Endothelial cell of umbilical vein (primary cell): ENCODE measurements around the gene SUFU. TPM values are rescaled to one million over a fixed set of nuclear protein-coding genes. Genes with fewer than 3 reads are reported as not detected.

Source experiments
- BruUV-seq: library from RNA; stranded (reverse); fragments of 400-500 nt; replicated peaks from 2 replicates; lab custom pipeline; 2021; lab: Mats Ljungman, UMichigan
- CTCF ChIA-PET: fragments of 300-600, 350-600 bp; sonication (Branson Sonifier 250); formaldehyde crosslinking; loops from one replicate; lab custom pipeline; 2021; ENCODE audit warnings: antibody characterized with exemption, inconsistent platforms; lab: Charles Lee
- POLR2A ChIA-PET: fragments of 300-600, 350-600 bp; sonication (Branson Sonifier 250); formaldehyde crosslinking; loops from one replicate; lab custom pipeline; 2021; ENCODE audit warnings: antibody characterized with exemption, inconsistent platforms; lab: Charles Lee
- DNase-seq: peaks from one replicate; pipeline ENCODE4 v3.0.0-alpha.2; 2011; ENCODE audit warnings: low read depth, low spot score
- FAIRE-seq: peaks from 2 replicates; lab custom pipeline; 2011; peaks lifted over from hg19 to GRCh38; lab: Jason Lieb, UNC
- H2AFZ ChIP-seq: 2 replicates; pipeline ENCODE4 v1.6.0; 2012; ENCODE audit warnings: low read depth, low read length, control low read depth, inconsistent platforms
- H3K27ac ChIP-seq: 2 replicates; pipeline ENCODE4 v1.5.1; 2011; ENCODE audit warnings: low read depth, mild to moderate bottlenecking, control low read depth, low read length, moderate library complexity; ENCODE audit not compliant: insufficient read depth
- H3K27me3 ChIP-seq, 2 experiments: 2 replicates each; pipeline versions ENCODE4 v1.6.0 to v1.6.1; 2011; ENCODE audit warnings: low read length in 2 of 2, mixed read lengths in 1 of 2; ENCODE audit not compliant: control insufficient read depth in 2 of 2, insufficient read depth in 2 of 2
- H3K36me3 ChIP-seq, 2 experiments: 2 replicates in 1 of 2; 3 replicates in 1 of 2; pipeline ENCODE4 v1.5.1; 2011; ENCODE audit warnings: low read length in 2 of 2, mild to moderate bottlenecking in 1 of 2, moderate library complexity in 1 of 2; ENCODE audit not compliant: control insufficient read depth in 2 of 2, insufficient read depth in 2 of 2; ENCODE audit errors: extremely low read depth in 1 of 2
- H3K4me1 ChIP-seq: 3 replicates; pipeline ENCODE4 v1.5.1; 2011; ENCODE audit warnings: mild to moderate bottlenecking, low read length; ENCODE audit not compliant: control insufficient read depth, insufficient read depth; ENCODE audit errors: extremely low read depth
- H3K4me2 ChIP-seq: 2 replicates; pipeline ENCODE4 v1.6.1; 2011; ENCODE audit warnings: low read length, control low read depth, mixed read lengths; ENCODE audit not compliant: insufficient read depth
- H3K4me3 ChIP-seq, 3 experiments: fragments of 200-600 bp in 1 of 3; sonication (generic), shearing (Covaris generic) in 1 of 3; replicated peaks in 1 of 3; 2 replicates each; pipeline ENCODE4 v1.5.1; 2011 to 2016; ENCODE audit warnings: control low read depth in 3 of 3, low read length in 3 of 3, mild to moderate bottlenecking in 2 of 3, inconsistent platforms in 1 of 3, low read depth in 1 of 3, moderate library complexity in 1 of 3; ENCODE audit not compliant: insufficient read depth in 1 of 3
- H3K79me2 ChIP-seq: 2 replicates; pipeline ENCODE4 v1.6.0; 2012; ENCODE audit warnings: low read length, inconsistent platforms; ENCODE audit not compliant: control insufficient read depth, insufficient read depth
- H3K9ac ChIP-seq: replicated peaks from 2 replicates; pipeline ENCODE3; 2011; ENCODE audit warnings: low read length, control low read depth; ENCODE audit not compliant: insufficient read depth; ENCODE audit errors: extremely low read depth
- H3K9me1 ChIP-seq: replicated peaks from 3 replicates; pipeline ENCODE4 v1.6.0; 2011; ENCODE audit warnings: mild to moderate bottlenecking, low read length; ENCODE audit not compliant: control insufficient read depth, insufficient read depth; ENCODE audit errors: extremely low read depth
- H3K9me3 ChIP-seq: replicated peaks from 2 replicates; pipeline ENCODE4 v1.5.1; 2012; ENCODE audit warnings: low read length, inconsistent platforms; ENCODE audit not compliant: control insufficient read depth, insufficient read depth
- H4K20me1 ChIP-seq: replicated peaks from 2 replicates; pipeline ENCODE3; 2011; ENCODE audit warnings: mild to moderate bottlenecking, low read length; ENCODE audit not compliant: control insufficient read depth, insufficient read depth; ENCODE audit errors: extremely low read depth
- CTCF ChIP-seq, 2 donors: IDR thresholded peaks; 1 replicate in 1 of 2; 2 replicates in 1 of 2; pipeline ENCODE4 v1.5.1; 2011; ENCODE audit warnings: low read length in 2 of 2, mild to moderate bottlenecking in 2 of 2, moderate library complexity in 2 of 2, control low read depth in 1 of 2, inconsistent platforms in 1 of 2, low read depth in 1 of 2; ENCODE audit not compliant: insufficient read depth in 1 of 2; ENCODE audit errors: extremely low read depth in 1 of 2
- EZH2 ChIP-seq: IDR thresholded peaks from 2 replicates; pipeline ENCODE4 v1.6.1; 2012; ENCODE audit warnings: borderline replicate concordance, low read depth, mild to moderate bottlenecking, moderate library complexity, low read length, inconsistent platforms; ENCODE audit not compliant: severe bottlenecking
- FOS ChIP-seq: IDR thresholded peaks from 2 replicates; pipeline ENCODE4 v1.6.1; 2011; ENCODE audit warnings: mild to moderate bottlenecking, low read length, moderate library complexity, borderline replicate concordance; ENCODE audit not compliant: insufficient read depth
- GATA2 ChIP-seq: IDR thresholded peaks from 2 replicates; pipeline ENCODE4 v1.7.0; 2011; ENCODE audit warnings: low read depth, mild to moderate bottlenecking, moderate library complexity, mixed read lengths, low read length; ENCODE audit not compliant: insufficient read length, insufficient read depth
- JUN ChIP-seq: IDR thresholded peaks from 2 replicates; pipeline ENCODE4 v1.6.1; 2011; ENCODE audit warnings: borderline replicate concordance, low read depth; ENCODE audit not compliant: insufficient read length, insufficient read depth
- POLR2A ChIP-seq: IDR thresholded peaks from 2 replicates; pipeline ENCODE4 v1.6.1; 2012; ENCODE audit warnings: low read depth, mild to moderate bottlenecking, control low read depth, low read length
- POLR2AphosphoS5 ChIP-seq: IDR thresholded peaks from 2 replicates; pipeline ENCODE4 v1.6.1; 2012; ENCODE audit warnings: low read depth, mild to moderate bottlenecking, control low read depth, low read length, moderate library complexity; ENCODE audit not compliant: insufficient read depth
- dilution Hi-C: fragments of 300-500 bp; cut with MboI; formaldehyde crosslinking; loops from one replicate; pipeline ENCODE4 v1.15.0; 2019; ENCODE audit warnings: low sequenced_read_pairs; ENCODE audit not compliant: extremely low pct_ligation_motif_present
- intact Hi-C: fragments of 100-400 bp; cut with micrococcal nuclease; formaldehyde crosslinking; loops from one replicate; pipeline ENCODE4 v1.10.0; 2022
- polyA plus RNA-seq, 4 experiments: library from polyadenylated mRNA; depleted of rRNA in 3 of 4; stranded (reverse) in 3 of 4; unstranded in 1 of 4; fragments of >200 nt; gene quantifications; 2 replicates each; pipeline versions ENCODE4 v1.2.1 to v1.2.3, GENCODE V29; 2011 to 2012; ENCODE audit warnings: missing spikeins in 1 of 4
- total RNA-seq: library from RNA; stranded (reverse); gene quantifications from 2 replicates; pipeline ENCODE4 v1.2.3, GENCODE V29; 2021

Gene SUFU
- total and polyA plus RNA-seq, 2 donors (not counting 3 experiments of a cell fraction or from before 2014, with no cell fraction given): 10.1 to 16.3 TPM

- Histone ChIP-seq H3K36me3 (peaks cover 7 to 12% of the 10 kb centered on the region in 2 experiments), H3K79me2 (peaks cover 3% of the 10 kb centered on the region), H3K4me3 (no peak overlapping the region), H3K9me1 (no peaks in the 10 kb centered on the region), H3K27me3 (no peaks in the 10 kb centered on the region), H4K20me1 (no peaks in the 10 kb centered on the region), H3K9me3 (no peaks in the 10 kb centered on the region), H3K4me2 (no peak overlapping the region), H3K27ac (no peak overlapping the region), H3K4me1 (peaks cover 18% of the 10 kb centered on the region), H2AFZ (no peak overlapping the region), H3K9ac (no peak overlapping the region)
- FAIRE-seq: no peak
- DNase-seq: no peak
- peak; percentile 52 for TF ChIP-seq POLR2AphosphoS5
- TF ChIP-seq CTCF (IDR thresholded peaks at IDR 0.05; ENCODE audit: extremely low read depth in 1 of 2, insufficient read depth in 1 of 2, low read depth in 1 of 2, low read length in 2 of 2): no peak
- BruUV-seq: no TSS peak
- ChIA-PET CTCF (interaction anchor here (0.9 to 2.1 kb wide), 8 partner anchors 9 to 158 kb away, joined by 3 to 14 read pairs (median 4); partner anchors contain the start of gene ACTR1A), POLR2A (interaction anchor here (1.3 kb wide), 1 partner anchor 159 kb away, joined by 3 read pairs; the partner anchor contains the start of gene ACTR1A)
- intact Hi-C loops (no loop called here), dilution Hi-C loops (no loop called here)
Measured at GRCh38 chr10:102660888-102661657, 157.3 kb downstream of the SUFU start.

- dilution Hi-C loops: no loop called here
- Histone ChIP-seq H3K27me3 (no peaks in the 10 kb centered on the region), H3K4me2 (no peak overlapping the region), H4K20me1 (no peaks in the 10 kb centered on the region), H3K79me2 (no peaks in the 10 kb centered on the region), H3K36me3 (peaks cover 4 to 6% of the 10 kb centered on the region in 2 experiments), H3K4me3 (no peak overlapping the region), H3K9ac (no peak overlapping the region), H3K27ac (no peak overlapping the region), H3K9me3 (no peaks in the 10 kb centered on the region), H3K4me1 (peaks cover 18% of the 10 kb centered on the region), H2AFZ (no peak overlapping the region), H3K9me1 (no peaks in the 10 kb centered on the region)
- DNase-seq (no peak), FAIRE-seq (no peak)
- no TSS peak for BruUV-seq
- TF ChIP-seq POLR2A (no peak), GATA2 (no peak), JUN (no peak), EZH2 (no peak), POLR2AphosphoS5 (no peak), FOS (no peak)
- intact Hi-C loops: no loop called here
- CTCF ChIA-PET: interaction anchor here (1.3 to 2.1 kb wide), 4 partner anchors 8 to 64 kb away, joined by 3 to 14 read pairs (median 4); no protein-coding TSS in a partner anchor
- POLR2A ChIA-PET: no interaction called here
Measured at GRCh38 chr10:102661658-102662028, 157.9 kb downstream of the SUFU start.
